DMS 273 (cell line): ENCODE data around the gene DLL1.

Experiments used
- DNase-seq: peaks from one replicate; lab custom pipeline; 2025; ENCODE audit not compliant: unreplicated experiment; lab: John Stamatoyannopoulos, UW

Gene DLL1

DNA sequence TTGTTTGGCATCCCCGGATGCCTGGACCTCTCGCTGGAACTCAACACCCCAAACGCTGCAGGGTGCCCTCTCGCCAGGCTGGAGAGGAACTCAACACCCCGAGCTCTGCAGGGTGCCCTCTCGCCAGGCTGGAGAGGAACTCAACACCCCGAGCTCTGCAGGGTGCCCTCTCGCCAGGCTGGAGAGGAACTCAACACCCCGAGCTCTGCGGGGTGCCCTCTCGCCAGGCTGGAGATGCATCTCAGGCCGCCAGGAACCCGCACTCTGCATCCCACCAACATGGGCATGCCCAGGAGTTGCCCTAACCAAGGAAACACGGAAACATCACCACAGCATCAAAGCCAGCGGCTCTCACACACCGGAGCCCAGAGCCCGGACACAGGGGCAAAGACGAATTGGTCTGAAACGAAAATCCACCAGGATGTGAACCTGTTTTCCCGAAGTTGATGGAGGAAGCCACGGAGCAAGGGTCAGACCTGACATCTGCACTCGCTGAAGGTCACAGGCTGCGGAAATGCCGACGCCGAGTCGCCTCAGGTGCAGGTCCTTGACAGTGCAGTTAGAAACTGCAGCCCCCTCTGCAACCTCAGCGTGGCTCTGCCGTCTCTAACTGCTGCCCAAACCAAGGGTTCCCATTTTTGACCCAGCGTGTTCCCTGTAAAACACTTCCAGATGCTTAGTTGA is 37.5 kb downstream of the DLL1 start:
- DNase-seq = no peak

DNA sequence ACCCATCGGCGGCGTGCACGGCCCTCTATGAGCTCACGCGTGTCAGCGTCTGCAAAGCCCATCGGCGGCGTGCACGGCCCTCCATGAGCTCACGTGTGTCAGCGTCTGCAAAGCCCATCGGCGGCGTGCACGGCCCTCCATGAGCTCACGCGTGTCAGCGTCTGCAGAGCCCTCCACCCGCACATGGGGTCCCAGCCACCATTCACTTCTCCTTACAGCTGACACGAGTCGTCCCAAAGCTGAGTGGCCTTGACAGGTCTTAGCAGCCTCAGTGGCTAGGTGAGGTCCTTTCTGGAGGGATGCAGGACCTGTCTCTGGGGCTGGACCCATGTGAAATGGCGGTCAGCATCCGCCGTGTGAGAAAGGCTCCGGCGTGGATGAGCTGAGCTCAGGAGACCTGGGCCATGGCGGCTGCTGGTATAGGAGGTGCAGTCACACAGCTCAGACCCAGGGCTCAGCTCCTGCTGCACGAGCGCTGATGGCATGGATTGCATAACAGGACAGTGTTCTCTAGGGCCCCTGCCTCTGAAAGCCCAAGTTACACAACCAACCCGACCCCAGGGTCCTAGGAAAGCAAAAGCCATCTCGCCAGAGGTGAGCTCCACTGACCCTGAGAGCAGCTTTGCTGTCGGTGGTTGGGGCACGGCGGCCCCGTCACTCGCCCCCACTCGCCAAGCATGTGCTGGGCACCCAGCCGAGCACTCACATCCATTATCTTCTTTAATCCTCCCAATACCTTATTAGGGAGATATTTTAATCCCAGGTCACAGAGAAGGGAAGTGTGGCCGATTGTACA is 38.9 kb downstream of the DLL1 start:
- no peak for DNase-seq

DNA sequence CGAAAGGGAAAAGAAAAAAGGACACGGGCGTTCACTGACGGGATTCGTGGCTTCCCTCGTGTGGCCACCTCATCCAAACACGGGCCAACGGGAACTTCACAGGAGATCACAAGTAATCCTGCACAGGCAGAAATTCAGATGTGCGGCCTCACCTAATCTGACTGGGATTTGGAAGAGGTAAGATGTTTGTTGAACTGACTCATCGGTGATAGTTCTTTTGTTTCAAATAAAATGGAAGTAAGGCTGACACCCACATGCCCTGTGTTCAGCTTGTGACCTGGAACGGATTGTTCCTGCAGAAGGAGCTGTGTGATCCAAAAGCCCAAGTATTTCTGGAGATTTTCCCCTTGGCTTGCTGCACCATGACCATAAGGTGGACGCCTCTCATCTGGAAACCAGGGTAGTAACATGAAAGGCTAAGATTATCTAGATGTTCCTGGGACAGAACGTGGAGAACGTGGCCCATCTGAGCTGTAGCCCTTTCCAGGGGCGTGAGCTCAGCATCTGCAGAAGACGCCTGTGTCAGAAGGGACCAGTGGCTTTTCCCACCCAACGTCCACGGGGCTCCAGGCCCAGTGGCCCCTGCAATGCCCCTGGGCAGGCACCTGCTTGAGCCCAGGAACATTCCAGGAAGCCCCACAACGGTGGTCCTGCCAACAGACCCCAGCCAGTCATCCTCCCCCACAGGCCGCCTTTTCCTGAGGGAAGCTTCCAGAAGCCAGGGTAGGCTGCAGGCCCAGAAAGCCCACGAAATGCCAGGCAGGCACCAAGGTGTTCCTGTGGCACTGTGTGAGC is 39.7 kb downstream of the DLL1 start:
- DNase-seq = no peak

DNA sequence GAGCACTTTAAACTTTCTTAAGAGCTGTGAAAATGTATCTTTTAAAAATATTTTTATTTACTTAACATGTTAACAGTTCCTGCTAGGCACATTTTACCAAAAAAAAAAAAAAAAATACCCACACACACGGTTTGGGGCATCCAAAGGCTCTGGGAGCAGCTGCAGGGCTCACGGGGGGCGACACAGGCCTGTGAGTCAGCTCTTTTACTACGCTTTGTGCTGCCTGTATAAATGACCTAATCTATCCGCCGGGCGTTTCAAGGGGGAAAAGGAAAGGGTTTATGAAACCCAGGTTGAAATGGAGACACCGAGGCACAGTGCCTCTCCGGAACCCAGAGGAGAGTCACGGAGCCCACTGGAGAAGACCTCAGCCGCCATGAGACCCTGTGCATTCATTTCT is 40.4 kb downstream of the DLL1 start:
- no peak for DNase-seq

DNA sequence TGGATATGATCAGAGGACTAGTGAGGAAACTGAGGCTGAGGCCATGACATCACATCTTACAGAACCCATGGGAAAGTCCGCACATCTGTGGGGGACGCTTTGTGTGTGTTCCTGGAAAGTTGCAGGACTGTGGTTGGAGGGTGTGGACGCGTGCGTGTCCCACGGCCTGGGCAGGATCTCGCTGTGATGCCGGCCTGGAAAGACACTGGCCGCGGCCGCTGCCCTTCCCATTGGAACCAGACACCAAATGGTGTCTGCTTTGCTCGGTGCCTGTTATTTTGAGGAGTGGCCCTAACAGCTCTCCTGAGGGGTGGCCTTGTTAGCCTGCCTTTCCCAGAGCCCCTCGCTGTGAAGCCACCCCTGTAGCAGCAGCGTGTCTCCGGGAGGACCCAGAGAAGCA is 41.1 kb downstream of the DLL1 start:
- DNase-seq = no peak

DNA sequence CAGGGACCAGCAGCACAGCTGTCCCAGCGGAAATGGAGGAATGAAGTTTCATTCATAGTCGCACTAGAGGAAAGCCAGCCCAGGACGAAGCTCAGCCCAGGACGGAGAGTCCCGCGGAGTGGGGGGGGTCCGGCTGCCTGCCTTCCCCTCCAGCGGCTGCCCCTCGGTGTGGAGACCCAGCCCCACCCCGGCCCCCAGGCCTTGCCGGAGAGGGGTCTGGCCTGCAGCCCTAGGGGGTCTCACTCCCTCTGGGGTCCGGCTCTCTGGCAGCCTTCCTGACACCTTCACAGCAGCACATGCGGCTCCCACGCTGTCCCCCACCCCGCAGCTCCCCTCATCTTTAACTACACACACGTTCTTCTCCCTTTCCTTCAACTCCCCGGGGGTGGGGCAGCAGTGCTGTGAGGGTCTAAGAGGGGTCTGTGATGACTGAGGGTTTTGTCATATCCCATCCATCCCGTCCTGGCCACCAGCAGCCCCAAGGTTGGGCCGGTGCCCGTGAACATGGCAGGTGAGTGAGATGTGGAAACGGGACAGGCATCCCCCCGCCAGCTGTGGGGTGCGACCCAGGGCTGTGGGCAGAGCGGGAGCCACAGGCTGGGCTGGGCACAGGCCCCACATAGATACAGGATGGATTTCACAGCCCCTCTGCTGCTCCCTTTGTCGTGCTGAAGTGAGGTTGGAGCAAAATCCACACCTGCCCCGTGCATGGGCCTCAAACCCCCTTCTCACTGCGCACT is 41.8 kb downstream of the DLL1 start:
- no peak for DNase-seq

DNA sequence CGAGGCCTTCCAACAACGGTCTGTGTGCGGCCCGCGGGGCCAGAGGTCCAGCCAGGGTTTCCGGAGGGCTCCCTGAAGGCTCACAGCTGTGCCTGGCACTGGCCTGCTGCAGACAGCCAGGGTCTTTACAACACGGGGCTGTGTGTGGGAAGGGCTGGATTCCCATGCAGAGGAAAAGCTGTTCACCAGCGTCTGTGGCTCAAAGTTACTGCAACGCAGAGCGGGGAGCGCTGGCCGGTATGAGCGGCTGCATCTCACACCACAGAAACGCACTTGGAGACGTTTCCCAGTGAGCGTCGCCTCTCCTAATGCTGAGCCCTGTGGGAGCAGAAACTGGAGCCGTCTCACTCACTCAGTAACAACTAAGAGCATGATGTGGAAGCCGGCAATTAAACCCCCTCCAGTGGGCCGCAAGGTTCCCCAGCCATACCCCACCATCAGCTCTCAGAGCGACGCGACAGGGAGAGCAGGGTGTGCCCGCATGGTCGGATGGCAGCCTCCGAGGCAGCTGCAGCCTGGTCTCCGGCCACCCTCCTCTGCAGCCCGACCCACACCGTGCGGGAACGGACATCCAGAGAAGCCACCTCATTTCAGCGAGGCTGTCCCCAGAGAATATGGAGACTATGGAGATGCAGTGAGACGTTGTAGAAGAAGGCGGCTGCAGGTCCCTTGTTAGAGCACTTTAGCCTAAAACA is 42.6 kb downstream of the DLL1 start:
- no peak for DNase-seq

DNA sequence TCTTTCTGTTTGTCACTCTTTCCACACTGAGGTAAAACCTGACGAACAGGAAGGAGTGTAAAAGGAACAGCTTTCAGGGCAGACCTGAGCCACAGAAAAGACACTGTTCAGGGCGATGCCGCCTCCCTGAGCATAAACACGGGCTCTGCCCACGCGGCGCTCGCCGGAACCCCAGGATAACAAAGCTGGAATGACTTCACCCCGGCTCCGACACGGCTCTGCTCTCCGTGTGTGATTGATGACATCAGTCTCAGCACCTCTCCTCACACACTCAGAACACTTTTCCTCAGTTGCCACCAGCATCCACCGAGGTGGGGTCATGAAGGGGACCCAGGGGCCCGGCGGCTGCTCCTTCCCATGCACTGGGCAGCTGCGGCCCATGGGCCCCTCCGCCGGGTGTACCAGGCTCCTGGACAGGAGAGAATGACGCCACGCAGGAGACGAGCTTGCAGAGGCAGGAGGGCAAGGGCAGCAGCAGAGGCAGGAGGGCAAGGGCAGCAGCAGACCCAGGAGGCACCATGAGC is 43.6 kb downstream of the DLL1 start:
- DNase-seq = no peak

DNA sequence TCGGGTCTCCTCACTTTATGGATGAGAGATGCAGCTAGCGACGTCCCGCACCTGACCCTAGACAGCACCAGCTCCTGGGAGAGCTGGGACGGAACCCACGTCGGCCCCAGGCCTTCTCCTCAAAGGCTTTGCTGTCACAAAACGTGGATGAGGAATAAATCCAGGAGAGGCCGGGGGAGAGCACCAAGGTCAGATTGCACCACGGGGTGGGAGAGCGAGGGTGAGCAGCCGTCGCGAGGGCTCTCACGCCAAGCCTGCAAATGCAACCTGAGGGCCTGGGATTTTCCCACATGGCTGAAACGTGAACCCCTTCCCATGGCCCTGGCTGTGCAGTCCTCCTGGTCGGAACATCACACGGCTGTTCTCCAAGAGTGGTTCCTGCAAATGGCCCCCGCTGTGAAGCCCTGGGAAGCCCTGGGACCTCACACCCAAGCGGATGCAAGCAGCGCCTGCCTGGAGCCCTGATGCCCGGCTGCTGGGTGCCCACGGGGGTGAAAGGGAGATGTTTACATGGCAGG is 45.3 kb downstream of the DLL1 start:
- DNase-seq = no peak

DNA sequence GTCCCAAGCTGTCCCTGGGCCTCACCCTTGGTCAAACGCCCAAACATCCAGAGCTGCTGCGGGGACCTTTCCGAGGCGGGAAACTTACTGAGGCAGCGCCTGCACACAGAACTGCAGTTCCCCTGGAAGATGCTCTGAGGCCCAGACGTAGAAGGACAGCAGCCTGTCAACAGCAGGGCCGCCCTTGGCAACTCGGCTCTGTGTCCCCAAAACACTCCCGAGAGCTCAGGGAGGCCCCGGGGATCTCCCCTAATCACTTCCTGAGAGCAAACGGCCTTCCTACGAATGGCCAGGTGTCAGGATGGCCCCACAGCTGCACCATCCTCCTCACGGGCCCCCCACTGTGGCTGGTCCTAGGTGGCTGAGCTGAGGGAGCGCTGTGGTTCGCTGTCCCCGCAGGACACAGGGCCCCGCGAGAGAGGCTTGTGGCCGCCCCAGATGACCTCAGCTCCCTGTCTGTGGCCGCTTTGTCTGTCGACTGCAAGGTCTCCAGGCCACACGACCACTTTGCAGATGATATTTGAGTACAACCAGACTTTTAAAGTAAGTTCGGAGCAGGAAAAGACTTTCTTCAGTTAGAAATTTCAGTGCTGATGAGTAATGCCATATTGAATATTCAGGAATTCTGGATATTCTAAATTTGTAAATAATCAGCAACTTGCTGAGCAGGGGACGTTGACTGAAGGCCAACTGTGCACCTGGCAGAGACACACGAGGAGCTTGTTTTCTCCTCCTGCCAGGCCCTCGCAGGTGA is 46.0 kb downstream of the DLL1 start:
- DNase-seq = peak; percentile 58

DNA sequence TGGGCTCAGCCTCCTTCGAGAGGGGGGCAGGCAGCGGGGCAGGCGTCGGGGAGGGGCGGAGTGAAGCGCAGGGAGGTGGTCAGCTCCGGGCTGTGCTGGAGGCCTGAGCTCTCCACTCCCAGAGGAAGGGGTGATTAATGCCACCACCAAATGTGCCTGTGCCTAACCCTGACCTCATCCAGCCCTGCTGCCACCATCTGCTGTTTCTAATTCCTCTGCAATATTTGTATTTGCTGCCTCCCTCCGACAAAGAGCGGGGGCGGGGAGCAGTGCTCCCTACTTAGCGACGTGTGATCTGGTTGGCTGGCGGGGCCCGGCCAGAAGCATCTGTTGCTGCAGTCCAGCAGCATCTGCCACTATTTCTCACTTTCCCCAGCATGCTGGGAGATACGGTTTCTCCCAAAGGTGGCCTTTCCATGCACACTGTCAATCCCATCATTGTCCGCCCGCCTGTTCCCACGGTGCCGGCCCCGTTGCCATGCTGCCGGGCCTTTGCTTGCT is 47.0 kb downstream of the DLL1 start:
- DNase-seq = peak; percentile 98

DNA sequence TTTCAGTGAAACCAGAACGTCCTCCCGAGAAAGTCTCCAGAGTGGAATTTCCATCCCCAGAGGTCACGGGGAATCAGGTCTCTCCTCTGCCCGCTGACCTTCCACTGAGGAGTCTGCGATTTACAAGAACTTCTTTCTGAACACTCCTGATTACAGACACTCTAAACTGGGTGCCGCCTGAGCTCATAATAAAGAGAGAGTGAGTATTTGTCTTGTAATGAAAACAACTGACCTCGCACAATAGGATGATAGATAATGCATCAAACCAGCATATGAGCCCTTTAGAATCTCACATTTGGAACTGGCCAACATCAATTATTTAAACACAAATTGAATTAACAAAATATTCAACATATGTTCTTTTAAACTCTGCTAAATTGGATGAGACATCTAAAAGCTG is 47.5 kb downstream of the DLL1 start:
- peak; percentile 64 for DNase-seq

DNA sequence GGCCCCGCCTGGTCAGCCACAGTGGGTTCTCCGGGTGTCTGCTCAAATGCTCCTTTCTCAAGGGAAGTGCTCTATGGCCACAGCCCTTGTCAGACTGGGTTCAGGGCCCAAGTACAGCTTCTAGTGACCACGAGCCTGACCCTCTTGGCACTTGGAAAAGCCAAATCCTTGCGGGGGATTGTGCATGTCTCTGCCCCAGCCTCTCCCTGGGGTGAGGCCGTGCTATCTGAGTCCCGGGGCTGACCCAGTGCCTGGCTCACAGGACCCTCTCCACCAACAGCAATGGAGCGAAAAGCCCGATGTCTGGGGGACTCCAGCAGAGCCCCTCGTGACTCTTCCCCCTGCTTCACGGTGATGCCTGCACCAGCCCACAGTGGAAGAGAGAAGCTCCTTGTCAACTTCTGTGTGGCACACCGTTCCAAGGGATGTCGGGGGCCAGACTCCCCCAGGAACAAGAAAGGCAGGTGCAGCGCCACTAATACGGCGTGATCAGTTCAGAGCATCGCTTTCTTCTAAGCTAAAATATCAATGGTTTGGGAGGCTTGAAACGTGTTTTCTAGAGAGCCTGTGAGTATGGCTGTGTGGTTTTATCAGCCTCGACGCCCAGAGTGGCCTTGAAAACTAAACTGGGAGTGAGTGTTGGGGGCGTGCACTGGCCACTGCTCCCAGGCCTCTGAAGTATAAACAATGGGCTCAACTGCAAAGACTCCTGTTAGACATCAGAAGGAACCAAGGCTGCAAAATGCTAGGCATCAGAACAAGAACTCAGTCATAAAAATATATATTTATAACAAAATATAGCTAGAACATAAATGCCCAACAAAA is 51.9 kb downstream of the DLL1 start:
- DNase-seq = no peak

DNA sequence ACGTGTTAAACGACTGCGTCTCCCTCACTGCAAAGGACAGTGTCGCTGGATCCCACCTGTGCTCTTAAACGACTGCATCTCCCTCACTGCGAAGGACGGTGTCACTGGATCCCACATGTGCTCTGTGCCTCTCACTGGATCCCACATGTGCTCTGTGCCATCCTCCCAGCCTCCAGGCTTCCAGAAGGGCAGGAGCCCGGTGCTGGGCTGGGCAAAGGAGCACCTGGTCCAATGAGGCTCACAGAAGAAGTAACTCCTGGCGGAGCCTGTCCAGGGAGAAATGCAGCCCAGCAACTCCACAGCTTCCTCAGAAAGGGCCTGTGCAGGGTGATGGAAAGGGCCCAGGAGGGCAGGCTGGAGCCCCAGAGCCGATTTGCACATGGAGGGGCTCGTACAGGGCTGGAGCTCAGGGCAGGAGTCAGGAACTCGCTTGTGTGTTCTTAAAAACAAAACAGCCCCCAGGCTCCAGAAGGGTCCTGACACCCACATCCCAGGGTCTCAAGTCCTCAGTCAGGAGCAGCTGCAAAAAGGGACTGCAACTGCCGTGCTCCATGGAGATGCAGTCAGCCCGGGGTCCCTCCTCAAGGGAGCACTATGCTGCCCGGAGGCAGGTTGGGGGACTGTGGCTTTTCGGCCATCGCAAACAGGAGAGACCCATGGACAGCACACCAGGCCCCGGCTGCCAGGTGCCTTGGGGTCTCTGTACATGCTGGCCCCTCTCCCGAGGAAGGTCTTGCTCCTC is 52.7 kb downstream of the DLL1 start:
- DNase-seq = no peak

DNA sequence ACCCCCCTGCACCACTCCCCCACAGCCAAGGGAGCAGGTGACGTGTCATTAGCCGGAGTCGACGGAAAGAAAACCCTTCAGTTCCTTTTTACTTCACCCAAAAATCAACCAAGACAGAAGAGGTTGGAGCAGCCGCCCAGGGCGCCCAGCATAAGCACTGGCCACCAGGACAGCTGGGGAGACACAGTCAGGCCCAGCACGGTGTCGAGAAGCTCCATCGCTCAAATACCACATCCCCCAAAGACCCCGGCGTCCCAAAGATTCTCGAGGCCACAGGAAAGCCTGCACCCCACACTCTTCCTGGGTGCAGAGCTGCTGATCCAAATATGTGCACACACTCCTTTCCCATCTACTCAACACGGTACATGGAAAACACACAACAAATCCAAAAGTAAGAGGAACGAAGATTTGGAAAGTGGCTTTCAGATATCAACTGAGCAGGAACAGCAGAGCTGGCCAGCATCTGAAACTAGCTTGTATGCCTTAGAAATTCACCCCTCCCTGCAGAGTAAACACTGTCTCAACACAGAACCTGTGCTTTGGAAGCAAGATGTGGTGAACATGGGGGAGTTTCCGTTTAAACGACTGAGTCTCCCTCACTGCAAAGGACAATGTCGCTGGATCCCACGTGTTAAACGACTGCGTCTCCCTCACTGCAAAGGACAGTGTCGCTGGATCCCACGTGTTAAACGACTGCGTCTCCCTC is 54.6 kb downstream of the DLL1 start:
- no peak for DNase-seq

DNA sequence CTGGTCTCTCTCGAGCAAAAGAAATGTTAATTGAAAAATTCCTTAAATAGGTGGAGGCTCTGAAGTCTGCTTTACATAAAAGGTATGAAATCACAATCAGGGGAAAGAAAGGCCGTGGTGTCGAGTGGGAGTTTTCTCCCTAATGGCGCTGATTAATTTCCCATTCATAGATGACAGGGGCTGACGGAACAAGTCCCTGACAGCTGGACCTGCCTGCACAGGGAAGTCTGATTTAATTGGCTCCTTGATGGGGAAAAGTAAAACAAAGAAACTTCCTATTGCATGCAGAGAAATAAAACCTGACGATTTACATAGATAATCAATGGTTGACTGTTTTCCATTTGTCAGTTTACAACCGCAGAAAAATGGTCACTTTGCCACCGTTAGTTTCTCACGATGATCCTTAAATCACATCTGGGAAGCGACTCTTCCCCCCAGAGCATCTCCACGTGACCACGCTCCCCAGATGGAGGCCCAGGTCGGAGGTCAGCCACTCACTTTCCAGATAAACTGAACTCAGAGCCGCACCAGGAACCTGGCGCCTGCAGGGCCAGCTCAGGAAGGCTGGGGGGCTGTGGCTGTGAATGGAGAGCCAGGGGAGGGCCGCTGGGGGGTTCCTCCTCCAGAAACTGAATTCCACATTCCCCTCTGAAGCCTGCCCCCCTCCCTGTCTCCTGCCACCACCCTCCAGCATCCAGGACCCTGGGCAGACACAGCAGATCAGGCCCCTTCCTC is 55.3 kb downstream of the DLL1 start:
- no peak for DNase-seq
